Trophoblast cell (in vitro differentiated cells and primary cell): ENCODE data around the gene ANTXR1.

Experiments
- DNase-seq, 2 donors: peaks; one replicate each; pipeline ENCODE4 v3.0.0-alpha.2; 2016
- H2AFZ ChIP-seq: 2 replicates; pipeline ENCODE4 v1.6.1; 2013; ENCODE audit warnings: low read length, moderate library complexity, mild to moderate bottlenecking; ENCODE audit not compliant: insufficient read depth, poor library complexity
- H2AK5ac ChIP-seq: 2 replicates; pipeline ENCODE4 v1.6.1; 2013; ENCODE audit warnings: mild to moderate bottlenecking, low read length
- H2BK120ac ChIP-seq: 2 replicates; pipeline ENCODE4 v1.6.1; 2013; ENCODE audit warnings: low read length, mild to moderate bottlenecking, moderate library complexity; ENCODE audit not compliant: insufficient read depth, poor library complexity
- H2BK12ac ChIP-seq: 2 replicates; pipeline ENCODE4 v1.6.1; 2013; ENCODE audit warnings: mild to moderate bottlenecking, low read length, moderate library complexity
- H2BK5ac ChIP-seq: 2 replicates; pipeline ENCODE4 v1.6.1; 2013; ENCODE audit warnings: low read length, low read depth, moderate library complexity, mild to moderate bottlenecking; ENCODE audit not compliant: poor library complexity
- H3K14ac ChIP-seq: 2 replicates; pipeline ENCODE4 v1.6.1; 2013; ENCODE audit warnings: mild to moderate bottlenecking, low read length
- H3K18ac ChIP-seq: 2 replicates; pipeline ENCODE4 v1.6.1; 2013; ENCODE audit warnings: mild to moderate bottlenecking, low read length
- H3K23ac ChIP-seq: 2 replicates; pipeline ENCODE4 v1.6.1; 2013; ENCODE audit warnings: low read length
- H3K27ac ChIP-seq: 2 replicates; pipeline ENCODE4 v1.5.1; 2013; ENCODE audit warnings: low read depth, mild to moderate bottlenecking, inconsistent platforms, low read length, moderate library complexity
- H3K27me3 ChIP-seq: 2 replicates; pipeline ENCODE4 v1.6.1; 2013; ENCODE audit warnings: inconsistent platforms, mild to moderate bottlenecking, low read length, moderate library complexity; ENCODE audit not compliant: insufficient read depth
- H3K36me3 ChIP-seq, 2 experiments: 1 replicate in 1 of 2; 2 replicates in 1 of 2; pipeline ENCODE4 v1.6.1; 2013; ENCODE audit warnings: low read length in 2 of 2, mild to moderate bottlenecking in 2 of 2, moderate library complexity in 1 of 2; ENCODE audit not compliant: insufficient read depth in 2 of 2, control insufficient read depth in 1 of 2
- H3K4ac ChIP-seq: 2 replicates; pipeline ENCODE4 v1.6.1; 2013; ENCODE audit warnings: low read depth, mild to moderate bottlenecking, low read length, moderate library complexity
- H3K4me1 ChIP-seq, 2 experiments: 1 replicate in 1 of 2; 2 replicates in 1 of 2; pipeline ENCODE4 v1.6.1; 2013; ENCODE audit warnings: low read length in 2 of 2, mild to moderate bottlenecking in 2 of 2, moderate library complexity in 1 of 2; ENCODE audit not compliant: insufficient read depth in 2 of 2, control insufficient read depth in 1 of 2
- H3K4me2 ChIP-seq: 2 replicates; pipeline ENCODE4 v1.6.1; 2013; ENCODE audit warnings: inconsistent platforms, mild to moderate bottlenecking, low read length, moderate library complexity
- H3K4me3 ChIP-seq: 2 replicates; pipeline ENCODE4 v1.5.1; 2013; ENCODE audit warnings: mild to moderate bottlenecking, low read depth, low read length, inconsistent platforms
- H3K79me1 ChIP-seq: one replicate; pipeline ENCODE4 v1.6.1; 2013; ENCODE audit warnings: low read length
- H3K79me2 ChIP-seq: 2 replicates; pipeline ENCODE4 v1.6.1; 2013; ENCODE audit warnings: low read length, mild to moderate bottlenecking; ENCODE audit not compliant: control insufficient read depth, insufficient read depth, poor library complexity
- H3K9ac ChIP-seq: 2 replicates; pipeline ENCODE4 v1.6.1; 2013; ENCODE audit warnings: mild to moderate bottlenecking, low read length
- H3K9me3 ChIP-seq: 2 replicates; pipeline ENCODE4 v1.6.1; 2013; ENCODE audit warnings: low read depth, mild to moderate bottlenecking, control low read depth, inconsistent platforms, low read length; ENCODE audit not compliant: insufficient read depth
- H4K12ac ChIP-seq: 2 replicates; pipeline ENCODE4 v1.6.1; 2013; ENCODE audit warnings: low read depth, mild to moderate bottlenecking, low read length, moderate library complexity
- H4K8ac ChIP-seq: 2 replicates; pipeline ENCODE4 v1.6.1; 2013; ENCODE audit warnings: low read depth, mild to moderate bottlenecking, low read length, moderate library complexity
- H4K91ac ChIP-seq: one replicate; pipeline ENCODE4 v1.6.1; 2013; ENCODE audit warnings: low read depth, mild to moderate bottlenecking, low read length, moderate library complexity
- WGBS: extraction: QIAGEN DNeasy Blood & Tissue Kit; methylation state at CpG from one replicate; pipeline ENCODE4 v1.1.7; 2013; ENCODE audit warnings: missing lambda C conversion rate; ENCODE audit not compliant: insufficient read length, insufficient coverage; ENCODE audit errors: extremely low coverage; 5-methylcytosine and 5-hydroxymethylcytosine counted together

Gene ANTXR1

DNA sequence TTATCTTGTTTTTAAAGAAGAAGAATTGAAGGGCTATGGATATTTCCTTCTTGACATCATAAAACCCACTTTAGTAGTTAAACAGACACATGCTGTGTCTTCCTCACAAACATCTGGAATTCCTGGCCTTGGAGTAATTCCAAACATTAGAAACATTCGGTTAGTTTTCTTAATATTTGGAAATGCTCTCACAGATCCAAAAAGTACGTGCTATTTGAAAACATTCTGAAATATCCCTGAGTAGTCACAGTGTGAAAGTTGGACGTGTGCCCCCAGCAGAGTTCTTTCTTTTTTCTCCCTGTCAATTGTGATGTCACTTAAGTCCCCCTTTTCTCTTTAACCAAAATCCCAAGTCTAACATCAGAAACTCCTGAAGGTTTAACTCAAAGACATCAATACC is 91.3 kb downstream of the ANTXR1 start:
- H3K18ac ChIP-seq, result no peak overlapping the region
- H3K14ac ChIP-seq, result no peak overlapping the region
- H4K91ac ChIP-seq, result no peak overlapping the region
- H3K9me3 ChIP-seq, result no peaks in the 10 kb centered on the region
- DNase-seq, result peak in 1 of 2 donors; percentile 40
- no peak overlapping the region for H3K4me3 ChIP-seq
- no peak overlapping the region for H3K27ac ChIP-seq
- no peak overlapping the region for H3K23ac ChIP-seq
- no peak overlapping the region for H3K4me2 ChIP-seq
- no peak overlapping the region for H4K12ac ChIP-seq
- H3K9ac ChIP-seq, result no peak overlapping the region
- H2AFZ ChIP-seq, result no peak overlapping the region
- H2BK12ac ChIP-seq, result no peak overlapping the region
- no peaks in the 10 kb centered on the region for H3K27me3 ChIP-seq
- H4K8ac ChIP-seq, result no peak overlapping the region
- peaks cover 0 to 6% of the 10 kb centered on the region in 2 experiments for H3K4me1 ChIP-seq
- H3K79me2 ChIP-seq, result no peaks in the 10 kb centered on the region
- no CpG with 5 or more reads among the region's 3 CpGs for WGBS
- no peak overlapping the region for H2BK5ac ChIP-seq
- H3K4ac ChIP-seq, result no peak overlapping the region
- H3K36me3 ChIP-seq, result peaks cover 4 to 8% of the 10 kb centered on the region in 2 experiments
- peaks cover 2% of the 10 kb centered on the region for H3K79me1 ChIP-seq
- H2BK120ac ChIP-seq, result no peak overlapping the region
- no peak overlapping the region for H2AK5ac ChIP-seq

DNA sequence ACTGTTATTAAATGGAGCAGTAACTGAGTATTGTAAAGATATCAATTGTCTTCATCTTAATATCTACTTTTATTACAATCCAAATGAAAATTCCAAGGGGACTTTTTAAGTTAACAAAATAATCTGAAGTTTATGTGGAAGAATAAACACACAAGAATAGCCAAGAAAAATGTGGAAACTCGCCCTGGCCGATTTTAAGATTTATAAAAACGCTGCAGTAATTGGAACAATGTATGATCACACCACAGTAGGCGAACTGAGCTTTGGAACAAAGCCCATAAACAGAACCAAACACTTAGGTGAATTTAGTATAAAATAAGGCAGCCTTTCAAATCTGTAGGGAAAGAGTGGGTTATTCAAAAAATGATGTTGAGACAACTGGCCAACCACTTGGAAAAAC is 96.3 kb downstream of the ANTXR1 start:
- Histone ChIP-seq H2BK12ac (no peak overlapping the region), H3K79me1 (no peaks in the 10 kb centered on the region), H2BK120ac (no peak overlapping the region), H3K79me2 (no peaks in the 10 kb centered on the region), H3K4ac (no peak overlapping the region), H3K23ac (no peak overlapping the region), H3K27ac (no peak overlapping the region), H3K9me3 (no peaks in the 10 kb centered on the region), H3K4me1 (peaks cover 2 to 4% of the 10 kb centered on the region in 2 experiments), H3K36me3 (peaks cover 0 to 4% of the 10 kb centered on the region in 2 experiments), H4K91ac (no peak overlapping the region), H3K9ac (no peak overlapping the region), H4K8ac (no peak overlapping the region), H3K14ac (no peak overlapping the region), H3K18ac (no peak overlapping the region), H3K27me3 (no peaks in the 10 kb centered on the region), H3K4me3 (no peak overlapping the region), H3K4me2 (no peak overlapping the region), H2BK5ac (no peak overlapping the region), H2AFZ (no peak overlapping the region), H4K12ac (no peak overlapping the region), H2AK5ac (no peak overlapping the region)
- DNase-seq, result no peak
- no CpG with 5 or more reads among the region's 4 CpGs for WGBS

DNA sequence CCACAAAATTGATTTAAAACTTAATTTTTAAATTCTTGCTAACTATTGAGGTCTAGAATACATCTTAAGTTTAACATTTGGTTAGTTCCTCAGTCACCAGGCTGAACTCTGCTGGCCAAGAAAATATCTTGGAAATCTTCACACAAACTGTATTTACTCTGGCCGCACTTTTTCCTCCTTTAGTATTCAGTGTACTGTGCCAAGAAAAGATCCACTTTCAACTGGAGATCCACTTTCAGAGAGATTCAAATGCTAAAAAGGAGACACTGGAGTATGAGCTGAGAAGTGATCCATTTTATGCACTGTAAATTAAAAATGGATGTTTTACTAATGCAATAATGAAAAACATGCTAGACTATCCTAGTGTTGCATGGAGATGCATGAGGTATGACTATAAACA is 98.1 kb downstream of the ANTXR1 start:
- no peak overlapping the region for H3K14ac ChIP-seq
- no peak for DNase-seq
- H3K27ac ChIP-seq, result no peak overlapping the region
- no peak overlapping the region for H2AK5ac ChIP-seq
- H4K12ac ChIP-seq, result no peak overlapping the region
- no peaks in the 10 kb centered on the region for H3K79me1 ChIP-seq
- peaks cover 2 to 4% of the 10 kb centered on the region in 2 experiments for H3K4me1 ChIP-seq
- H3K23ac ChIP-seq, result no peak overlapping the region
- no peak overlapping the region for H3K4me2 ChIP-seq
- no peaks in the 10 kb centered on the region for H3K36me3 ChIP-seq
- no CpG with 5 or more reads among the region's 1 CpG for WGBS
- no peak overlapping the region for H3K9ac ChIP-seq
- no peak overlapping the region for H3K18ac ChIP-seq
- H3K4ac ChIP-seq, result no peak overlapping the region
- no peaks in the 10 kb centered on the region for H3K79me2 ChIP-seq
- no peaks in the 10 kb centered on the region for H3K27me3 ChIP-seq
- H2BK120ac ChIP-seq, result no peak overlapping the region
- no peak overlapping the region for H2BK5ac ChIP-seq
- H4K8ac ChIP-seq, result no peak overlapping the region
- H3K9me3 ChIP-seq, result no peaks in the 10 kb centered on the region
- no peak overlapping the region for H3K4me3 ChIP-seq
- no peak overlapping the region for H2AFZ ChIP-seq
- no peak overlapping the region for H2BK12ac ChIP-seq
- H4K91ac ChIP-seq, result no peak overlapping the region

DNA sequence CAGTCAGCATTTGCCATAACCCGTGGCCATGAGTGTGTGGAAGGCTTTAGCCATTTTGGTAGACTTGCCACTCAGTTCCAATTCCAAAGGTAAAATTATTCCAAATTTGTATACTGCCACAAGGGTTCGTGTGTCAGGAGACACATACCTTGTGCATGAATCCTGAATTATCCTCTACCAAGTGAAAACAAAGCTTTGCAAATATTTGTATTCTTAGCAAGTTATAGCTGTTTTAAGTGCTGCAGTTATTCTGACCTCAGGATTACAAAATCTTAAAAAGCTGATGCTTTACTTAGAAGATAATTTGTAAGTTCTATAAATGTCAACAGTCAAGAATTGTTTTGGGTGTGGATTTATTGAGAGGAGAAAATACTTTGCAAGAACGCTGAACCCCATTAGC is 100.6 kb downstream of the ANTXR1 start:
- no peak overlapping the region for H3K23ac ChIP-seq
- peaks cover 2 to 4% of the 10 kb centered on the region in 2 experiments for H3K4me1 ChIP-seq
- H2BK12ac ChIP-seq, result no peak overlapping the region
- no peak for DNase-seq
- no peaks in the 10 kb centered on the region for H3K79me1 ChIP-seq
- no peak overlapping the region for H2AK5ac ChIP-seq
- no peak overlapping the region for H3K4me3 ChIP-seq
- peaks cover 0 to 2% of the 10 kb centered on the region in 2 experiments for H3K36me3 ChIP-seq
- no CpG with 5 or more reads among the region's 3 CpGs for WGBS
- no peak overlapping the region for H2AFZ ChIP-seq
- H3K27me3 ChIP-seq, result no peaks in the 10 kb centered on the region
- H3K18ac ChIP-seq, result no peak overlapping the region
- no peak overlapping the region for H3K4me2 ChIP-seq
- no peak overlapping the region for H2BK120ac ChIP-seq
- no peak overlapping the region for H3K27ac ChIP-seq
- no peak overlapping the region for H3K4ac ChIP-seq
- no peak overlapping the region for H3K9ac ChIP-seq
- H3K9me3 ChIP-seq, result no peaks in the 10 kb centered on the region
- no peak overlapping the region for H4K12ac ChIP-seq
- no peak overlapping the region for H4K8ac ChIP-seq
- H3K14ac ChIP-seq, result no peak overlapping the region
- H4K91ac ChIP-seq, result no peak overlapping the region
- no peak overlapping the region for H2BK5ac ChIP-seq
- H3K79me2 ChIP-seq, result no peaks in the 10 kb centered on the region
